Ascending aorta (tissue), 2 donors: Measurements from ENCODE around the gene TBC1D10A. TPM values are rescaled to one million over a fixed set of nuclear protein-coding genes. Genes with fewer than 3 reads are reported as not detected.
A peak's percentile ranks its signal among the peaks of the same experiment; 100 is the strongest.

Source experiments
- DNase-seq, 2 donors: peaks; one replicate each; pipeline ENCODE4 v3.0.0-alpha.2; 2019; ENCODE audit warnings: low spot score in 2 of 2
- H3K27ac ChIP-seq, 2 donors: fragments of 200-600 bp; sonication (generic); one replicate each; pipeline ENCODE4 v1.5.1; 2016 to 2017; ENCODE audit warnings: mild to moderate bottlenecking in 1 of 2
- H3K27me3 ChIP-seq: fragments of 200-600 bp; sonication (generic); one replicate; pipeline ENCODE4 v1.5.1; 2017
- H3K36me3 ChIP-seq, 2 donors: fragments of 200-600 bp; sonication (generic); one replicate each; pipeline ENCODE4 v1.5.1; 2016
- H3K4me1 ChIP-seq, 2 donors: fragments of 200-600 bp; sonication (generic); one replicate each; pipeline ENCODE4 v1.5.1; 2016 to 2017; ENCODE audit warnings: mild to moderate bottlenecking in 1 of 2
- H3K4me3 ChIP-seq, 2 donors: fragments of 200-600 bp; sonication (generic); one replicate each; pipeline ENCODE4 v1.5.1; 2016 to 2017; ENCODE audit warnings: mild to moderate bottlenecking in 1 of 2
- H3K9me3 ChIP-seq, 2 donors: fragments of 200-600 bp; sonication (generic); one replicate each; pipeline ENCODE4 v1.5.1; 2016
- intact Hi-C: fragments of 100-400 bp; cut with DNase I; formaldehyde crosslinking; loops from one replicate; pipeline ENCODE4 v1.15.1; 2023
- total RNA-seq: library from RNA; depleted of rRNA; stranded (reverse); fragments of >200 nt; gene quantifications from one replicate; pipeline ENCODE4 v1.1.0, GENCODE V29; 2016
- TF ChIP-seq, protein P1 (sequence below), 3 experiments: fragments of 200-600 bp in 2 of 3; fragments of 450-650 bp in 1 of 3; sonication (generic) in 2 of 3; IDR thresholded peaks; one replicate each; pipeline ENCODE4 v1.5.1; 2016 to 2019; ENCODE audit warnings: antibody characterized with exemption in 3 of 3, mild to moderate bottlenecking in 1 of 3, moderate library complexity in 1 of 3

Gene TBC1D10A
- total RNA-seq, 1 donor from 2014 or later, result 107 TPM

DNA sequence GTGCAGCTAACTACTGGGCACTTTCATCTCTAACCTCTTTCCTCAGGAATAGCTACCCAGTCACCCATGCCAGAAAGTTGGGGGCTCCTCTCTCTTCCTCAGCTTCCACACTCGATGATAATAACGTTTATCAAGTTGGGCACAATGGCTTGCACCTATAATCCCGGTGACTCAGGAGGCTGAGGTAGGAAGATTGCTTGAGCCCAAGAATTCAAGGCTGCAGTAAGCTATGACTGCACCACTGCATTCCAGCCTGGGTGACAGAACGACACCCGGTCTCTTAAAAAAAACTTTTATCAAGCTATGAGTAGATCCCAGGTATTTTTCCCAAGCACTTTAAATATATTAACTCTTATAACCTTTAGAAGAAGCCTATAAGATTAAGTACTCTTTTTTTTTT is 27.9 kb upstream of the TBC1D10A start:
- no peaks in the 10 kb centered on the region for H3K27me3 ChIP-seq
- no peaks in the 10 kb centered on the region for H3K9me3 ChIP-seq
- no peak overlapping the region for H3K27ac ChIP-seq
- DNase-seq, result no peak
- intact Hi-C loops, result no loop called here
- peaks cover 11 to 24% of the 10 kb centered on the region in 2 donors for H3K4me1 ChIP-seq
- H3K4me3 ChIP-seq, result peak overlapping the region in 1 of 2 donors; percentile 75
- TF ChIP-seq, protein P1, sequence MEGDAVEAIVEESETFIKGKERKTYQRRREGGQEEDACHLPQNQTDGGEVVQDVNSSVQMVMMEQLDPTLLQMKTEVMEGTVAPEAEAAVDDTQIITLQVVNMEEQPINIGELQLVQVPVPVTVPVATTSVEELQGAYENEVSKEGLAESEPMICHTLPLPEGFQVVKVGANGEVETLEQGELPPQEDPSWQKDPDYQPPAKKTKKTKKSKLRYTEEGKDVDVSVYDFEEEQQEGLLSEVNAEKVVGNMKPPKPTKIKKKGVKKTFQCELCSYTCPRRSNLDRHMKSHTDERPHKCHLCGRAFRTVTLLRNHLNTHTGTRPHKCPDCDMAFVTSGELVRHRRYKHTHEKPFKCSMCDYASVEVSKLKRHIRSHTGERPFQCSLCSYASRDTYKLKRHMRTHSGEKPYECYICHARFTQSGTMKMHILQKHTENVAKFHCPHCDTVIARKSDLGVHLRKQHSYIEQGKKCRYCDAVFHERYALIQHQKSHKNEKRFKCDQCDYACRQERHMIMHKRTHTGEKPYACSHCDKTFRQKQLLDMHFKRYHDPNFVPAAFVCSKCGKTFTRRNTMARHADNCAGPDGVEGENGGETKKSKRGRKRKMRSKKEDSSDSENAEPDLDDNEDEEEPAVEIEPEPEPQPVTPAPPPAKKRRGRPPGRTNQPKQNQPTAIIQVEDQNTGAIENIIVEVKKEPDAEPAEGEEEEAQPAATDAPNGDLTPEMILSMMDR (IDR thresholded peaks at IDR 0.05), result no peak
- H3K36me3 ChIP-seq, result peaks cover 25 to 32% of the 10 kb centered on the region in 2 donors

DNA sequence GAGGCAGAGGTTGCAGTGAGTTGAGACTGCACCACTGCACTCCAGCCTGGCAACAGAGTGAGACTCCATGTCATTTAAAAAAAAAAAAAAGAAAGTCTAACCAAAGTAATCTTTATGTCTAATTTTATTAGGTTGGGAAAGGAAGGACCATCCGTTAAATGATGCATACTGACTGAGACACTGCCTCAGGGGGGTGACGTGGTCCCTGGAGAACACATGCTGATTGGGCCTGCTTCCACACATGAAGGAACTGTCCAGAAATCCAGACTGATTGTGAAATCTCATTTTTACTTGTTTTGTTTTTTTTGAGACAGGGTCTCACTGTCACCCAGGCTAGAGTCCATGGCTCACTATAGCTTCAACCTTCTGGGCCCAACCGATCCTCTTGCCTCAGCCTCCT is 24.5 kb upstream of the TBC1D10A start:
- Histone ChIP-seq H3K4me3 (no peak overlapping the region), H3K9me3 (no peaks in the 10 kb centered on the region), H3K27me3 (no peaks in the 10 kb centered on the region), H3K27ac (no peak overlapping the region), H3K4me1 (peaks cover 11 to 17% of the 10 kb centered on the region in 2 donors), H3K36me3 (peaks cover 31 to 65% of the 10 kb centered on the region in 2 donors)
- no peak for DNase-seq
- intact Hi-C loops, result no loop called here
- TF ChIP-seq, protein P1 (IDR thresholded peaks at IDR 0.05), result no peak

DNA sequence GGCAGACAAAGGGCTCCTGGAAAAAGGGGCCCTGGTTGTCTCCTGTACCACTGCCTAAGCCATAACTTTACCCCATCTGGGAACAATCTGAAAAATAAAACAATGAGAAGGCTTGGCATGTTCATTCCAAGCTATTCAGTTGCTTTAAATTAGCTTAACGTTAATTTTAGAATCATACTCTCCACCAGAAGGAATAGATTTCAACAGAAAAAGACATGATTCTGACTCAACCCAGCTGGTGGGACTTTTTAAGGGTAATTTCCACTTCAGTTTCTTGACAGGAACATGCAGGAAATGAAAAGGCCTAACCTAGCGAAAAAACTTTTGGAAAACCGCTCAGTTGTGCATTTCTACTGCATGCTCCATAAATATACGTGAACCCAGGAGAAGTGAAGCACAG is 22.1 kb upstream of the TBC1D10A start:
- TF ChIP-seq, protein P1 (IDR thresholded peaks at IDR 0.05), result no peak
- Histone ChIP-seq H3K9me3 (no peaks in the 10 kb centered on the region), H3K4me3 (no peak overlapping the region), H3K36me3 (peaks cover 55 to 89% of the 10 kb centered on the region in 2 donors), H3K27ac (no peak overlapping the region), H3K4me1 (no peaks in the 10 kb centered on the region), H3K27me3 (no peaks in the 10 kb centered on the region)
- intact Hi-C loops, result no loop called here
- DNase-seq, result no peak

DNA sequence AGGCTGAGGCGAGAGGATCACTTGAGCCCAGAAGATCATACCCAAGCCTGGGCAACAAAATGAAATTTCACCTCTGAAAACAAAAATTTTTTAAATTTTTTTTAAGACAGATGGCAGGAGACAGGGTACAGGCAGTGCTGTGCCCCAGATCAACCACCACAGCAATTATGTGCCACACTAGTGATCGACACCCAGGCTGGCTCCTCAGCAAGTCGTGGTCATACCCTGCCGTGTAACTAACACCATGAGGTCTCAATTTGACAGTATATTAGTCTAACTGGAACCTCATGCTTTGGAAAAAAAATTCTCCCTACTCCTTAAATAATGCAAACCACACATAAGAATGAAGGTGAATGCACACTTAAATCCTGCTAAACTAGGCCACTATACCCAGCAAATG is 21.7 kb upstream of the TBC1D10A start:
- peaks cover 59 to 93% of the 10 kb centered on the region in 2 donors for H3K36me3 ChIP-seq
- intact Hi-C loops, result no loop called here
- H3K4me3 ChIP-seq, result no peak overlapping the region
- no peaks in the 10 kb centered on the region for H3K9me3 ChIP-seq
- no peaks in the 10 kb centered on the region for H3K4me1 ChIP-seq
- DNase-seq, result no peak
- H3K27me3 ChIP-seq, result no peaks in the 10 kb centered on the region
- TF ChIP-seq, protein P1 (IDR thresholded peaks at IDR 0.05), result no peak
- no peak overlapping the region for H3K27ac ChIP-seq

DNA sequence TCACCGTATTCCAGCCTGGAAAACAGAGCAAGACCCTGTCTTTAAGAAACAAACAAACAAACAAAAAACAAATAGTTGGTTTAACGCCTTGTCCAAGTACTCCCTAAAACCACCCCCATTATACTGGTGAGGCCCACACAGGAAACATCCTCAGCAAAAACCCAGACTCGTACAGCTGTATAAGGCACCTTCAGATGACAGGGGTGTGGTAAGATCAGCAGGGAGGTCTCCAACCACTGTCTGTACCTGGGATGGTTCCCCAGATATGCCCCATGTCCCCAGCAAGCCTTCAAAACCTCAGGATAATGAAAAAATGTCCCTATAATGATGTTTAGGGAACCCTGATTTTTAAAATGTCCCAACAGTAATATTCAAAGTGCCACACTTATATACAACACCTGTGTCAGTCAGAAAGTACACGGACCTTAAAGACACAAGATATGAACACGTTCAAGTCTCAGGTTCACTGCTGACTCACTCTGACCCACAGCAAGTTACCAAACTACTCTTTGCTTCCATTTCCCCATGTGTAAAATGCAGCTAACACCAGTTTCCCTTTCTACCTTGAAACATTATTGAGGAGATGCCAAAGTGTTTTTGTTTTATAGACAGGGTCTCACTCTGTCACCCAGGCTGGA is 20.6 kb upstream of the TBC1D10A start:
- Histone ChIP-seq H3K27ac (no peak overlapping the region), H3K4me3 (no peak overlapping the region), H3K9me3 (no peaks in the 10 kb centered on the region), H3K27me3 (no peaks in the 10 kb centered on the region), H3K4me1 (no peaks in the 10 kb centered on the region), H3K36me3 (peaks cover 61 to 97% of the 10 kb centered on the region in 2 donors)
- no peak for DNase-seq
- intact Hi-C loops, result no loop called here
- TF ChIP-seq, protein P1 (IDR thresholded peaks at IDR 0.05), result no peak
